ENCODE measurements around the gene HIP1. TPM values are rescaled to one million over a fixed set of nuclear protein-coding genes. Genes with fewer than 3 reads are reported as not detected.
"Not testable (repeated sequence)": the region's sequence is repeated elsewhere in the genome, so short reads cannot be mapped to it uniquely, and the experiment has no call there.

Gene HIP1
- total and polyA plus RNA-seq, 4 donors = 10.2 to 51.2 (median 28.6) TPM

GRCh38 chr7:75531359-75531821 is 207.4 kb downstream of the HIP1 start:
- Histone ChIP-seq H3K4me1 (ENCODE audit: control insufficient read depth in 5 of 5, insufficient read depth in 5 of 5, low read length in 5 of 5) (peaks cover 0 to 18% (median 2%) of the 10 kb centered on the region in 5 donors), H3K27me3 (ENCODE audit: control insufficient read depth in 3 of 3, insufficient read depth in 3 of 3, low read length in 2 of 3) (no peaks in the 10 kb centered on the region), H3K9ac (ENCODE audit: insufficient read depth in 1 of 2, low read length in 2 of 2) (no peak overlapping the region), H3K27ac (ENCODE audit: low read depth in 1 of 2, low read length in 1 of 2) (no peak overlapping the region), H3K4me3 (no peak overlapping the region), H3K36me3 (ENCODE audit: control insufficient read depth in 4 of 4, insufficient read depth in 4 of 4, low read length in 4 of 4) (peaks cover 0 to 2% (median 0%) of the 10 kb centered on the region in 4 donors), H3K9me3 (ENCODE audit: control insufficient read depth in 4 of 4, insufficient read depth in 3 of 4, low read length in 3 of 4) (no peaks in the 10 kb centered on the region)
- TF ChIP-seq CTCF (IDR thresholded peaks at IDR 0.05; ENCODE audit: control extremely low read depth, extremely low read depth) = no peak
- ATAC-seq (ENCODE audit: insufficient read depth, low FRiP score) (no peak), DNase-seq (no peak)
- WGBS, 2 donors = 72 to 88% methylated on average over 6 of the region's 6 CpGs

- H3K9me3 ChIP-seq (ENCODE audit: control insufficient read depth in 4 of 4, insufficient read depth in 3 of 4, low read length in 3 of 4); H3K27me3 ChIP-seq (ENCODE audit: control insufficient read depth in 3 of 3, insufficient read depth in 3 of 3, low read length in 2 of 3): not testable (repeated sequence)
- peak overlapping the region; percentile 83 to 90 for H3K27ac ChIP-seq (ENCODE audit: low read depth in 1 of 2, low read length in 1 of 2)
- ATAC-seq (ENCODE audit: insufficient read depth, low FRiP score) (peak; percentile 13), DNase-seq (peak; percentile 6 to 16 (median 8))
- H3K36me3 ChIP-seq (ENCODE audit: control insufficient read depth in 4 of 4, insufficient read depth in 4 of 4, low read length in 4 of 4) = peaks cover 4 to 16% (median 9%) of the 10 kb centered on the region in 4 donors
- H3K4me3 ChIP-seq = peak overlapping the region; percentile 92
- H3K9ac ChIP-seq (ENCODE audit: insufficient read depth in 1 of 2, low read length in 2 of 2) = peak overlapping the region; percentile 71 to 87
- H3K4me1 ChIP-seq (ENCODE audit: control insufficient read depth in 5 of 5, insufficient read depth in 5 of 5, low read length in 5 of 5) = peaks cover 0 to 11% (median 7%) of the 10 kb centered on the region in 5 donors
- 0 to 1% methylated on average over 34 to 37 of the region's 37 CpGs for WGBS, 2 donors
Observed at GRCh38 chr7:75527224-75527722, 211.5 kb downstream of the HIP1 start.

GRCh38 chr7:75521727-75522126 is 217.0 kb downstream of the HIP1 start:
- H3K27ac ChIP-seq (ENCODE audit: low read depth in 1 of 2, low read length in 1 of 2); H3K4me1 ChIP-seq (ENCODE audit: control insufficient read depth in 5 of 5, insufficient read depth in 5 of 5, low read length in 5 of 5); H3K9ac ChIP-seq (ENCODE audit: insufficient read depth in 1 of 2, low read length in 2 of 2); H3K4me3 ChIP-seq; DNase-seq; H3K9me3 ChIP-seq (ENCODE audit: control insufficient read depth in 4 of 4, insufficient read depth in 3 of 4, low read length in 3 of 4); ATAC-seq (ENCODE audit: insufficient read depth, low FRiP score); H3K27me3 ChIP-seq (ENCODE audit: control insufficient read depth in 3 of 3, insufficient read depth in 3 of 3, low read length in 2 of 3): not testable (repeated sequence)
- H3K36me3 ChIP-seq (ENCODE audit: control insufficient read depth in 4 of 4, insufficient read depth in 4 of 4, low read length in 4 of 4) = peaks cover 4 to 19% (median 10%) of the 10 kb centered on the region in 4 donors

- H3K4me1 ChIP-seq (ENCODE audit: control insufficient read depth in 5 of 5, insufficient read depth in 5 of 5, low read length in 5 of 5); H3K27me3 ChIP-seq (ENCODE audit: control insufficient read depth in 3 of 3, insufficient read depth in 3 of 3, low read length in 2 of 3); H3K9me3 ChIP-seq (ENCODE audit: control insufficient read depth in 4 of 4, insufficient read depth in 3 of 4, low read length in 3 of 4); H3K4me3 ChIP-seq; DNase-seq; H3K9ac ChIP-seq (ENCODE audit: insufficient read depth in 1 of 2, low read length in 2 of 2); ATAC-seq (ENCODE audit: insufficient read depth, low FRiP score); H3K27ac ChIP-seq (ENCODE audit: low read depth in 1 of 2, low read length in 1 of 2): not testable (repeated sequence)
- 87 to 94% methylated on average over 2 of the region's 2 CpGs for WGBS, 2 donors
- peaks cover 2 to 12% (median 6%) of the 10 kb centered on the region in 4 donors for H3K36me3 ChIP-seq (ENCODE audit: control insufficient read depth in 4 of 4, insufficient read depth in 4 of 4, low read length in 4 of 4)
Observed at GRCh38 chr7:75518842-75519241, 219.9 kb downstream of the HIP1 start.

- ATAC-seq (ENCODE audit: insufficient read depth, low FRiP score); DNase-seq; H3K9ac ChIP-seq (ENCODE audit: insufficient read depth in 1 of 2, low read length in 2 of 2); H3K27me3 ChIP-seq (ENCODE audit: control insufficient read depth in 3 of 3, insufficient read depth in 3 of 3, low read length in 2 of 3); H3K9me3 ChIP-seq (ENCODE audit: control insufficient read depth in 4 of 4, insufficient read depth in 3 of 4, low read length in 3 of 4); H3K27ac ChIP-seq (ENCODE audit: low read depth in 1 of 2, low read length in 1 of 2); H3K4me3 ChIP-seq; H3K36me3 ChIP-seq (ENCODE audit: control insufficient read depth in 4 of 4, insufficient read depth in 4 of 4, low read length in 4 of 4); H3K4me1 ChIP-seq (ENCODE audit: control insufficient read depth in 5 of 5, insufficient read depth in 5 of 5, low read length in 5 of 5): not testable (repeated sequence)
- 100% methylated on average over 2 of the region's 4 CpGs for WGBS, 2 donors
Observed at GRCh38 chr7:75509033-75509432, 229.7 kb downstream of the HIP1 start.

GRCh38 chr7:75492020-75492419 is 246.7 kb downstream of the HIP1 start, which contains the start of gene SPDYE5:
TSS of gene SPDYE5 (plus strand) at chr7:75492320. CDS start at chr7:75494048, 1,728 bp downstream.
- not testable (repeated sequence) for H3K9me3 ChIP-seq (ENCODE audit: control insufficient read depth in 4 of 4, insufficient read depth in 3 of 4, low read length in 3 of 4); H3K36me3 ChIP-seq (ENCODE audit: control insufficient read depth in 4 of 4, insufficient read depth in 4 of 4, low read length in 4 of 4); H3K27me3 ChIP-seq (ENCODE audit: control insufficient read depth in 3 of 3, insufficient read depth in 3 of 3, low read length in 2 of 3); H3K4me1 ChIP-seq (ENCODE audit: control insufficient read depth in 5 of 5, insufficient read depth in 5 of 5, low read length in 5 of 5); H3K27ac ChIP-seq (ENCODE audit: low read depth in 1 of 2, low read length in 1 of 2); ATAC-seq (ENCODE audit: insufficient read depth, low FRiP score); DNase-seq; H3K9ac ChIP-seq (ENCODE audit: insufficient read depth in 1 of 2, low read length in 2 of 2); H3K4me3 ChIP-seq
- WGBS, 2 donors = 82 to 95% methylated on average over 5 of the region's 6 CpGs

GRCh38 chr7:75485979-75486643 is 252.6 kb downstream of the HIP1 start, which contains the start of gene POM121C:
TSS of gene POM121C (minus strand) at chr7:75486299. CDS start at chr7:75441496, 44,803 bp downstream.
- ATAC-seq (ENCODE audit: insufficient read depth, low FRiP score) (peak; percentile 100), DNase-seq (peak; percentile 95 to 97 (median 95))
- not testable (repeated sequence) for H3K27me3 ChIP-seq (ENCODE audit: control insufficient read depth in 3 of 3, insufficient read depth in 3 of 3, low read length in 2 of 3); H3K36me3 ChIP-seq (ENCODE audit: control insufficient read depth in 4 of 4, insufficient read depth in 4 of 4, low read length in 4 of 4); H3K9me3 ChIP-seq (ENCODE audit: control insufficient read depth in 4 of 4, insufficient read depth in 3 of 4, low read length in 3 of 4); H3K4me1 ChIP-seq (ENCODE audit: control insufficient read depth in 5 of 5, insufficient read depth in 5 of 5, low read length in 5 of 5)
- Histone ChIP-seq H3K4me3 (peak within 1 kb of the TSS; percentile 88), H3K27ac (ENCODE audit: low read depth in 1 of 2, low read length in 1 of 2) (peak within 1 kb of the TSS; percentile 63 to 90), H3K9ac (ENCODE audit: insufficient read depth in 1 of 2, low read length in 2 of 2) (peak within 1 kb of the TSS; percentile 11 to 37)
- WGBS, 2 donors = 0 to 1% methylated on average over 46 to 49 of the region's 49 CpGs
